Measurements from ENCODE around the gene NANOS3. TPM values are rescaled to one million over a fixed set of nuclear protein-coding genes. Genes with fewer than 3 reads are reported as not detected.

The NANOS3 gene
- total RNA-seq, 1 donor from 2014 or later: not detected

GRCh38 chr19:13899912-13900584 lies 23.1 kb downstream of the NANOS3 start:
- H3K79me2 ChIP-seq (ENCODE audit: low read depth): no peaks in the 10 kb centered on the region
- H3K27ac ChIP-seq: no peak overlapping the region
- H3K4me2 ChIP-seq: no peak overlapping the region
- no peak overlapping the region for H3K4me3 ChIP-seq
- no peaks in the 10 kb centered on the region for H3K9me3 ChIP-seq (ENCODE audit: low read depth)
- H3K4me1 ChIP-seq: no peaks in the 10 kb centered on the region
- Mint-ChIP-seq H3K27ac (no peak overlapping the region), H3K27me3 (ENCODE audit: insufficient read depth, low read depth) (peaks cover 5% of the 10 kb centered on the region), H3K9me3 (no peaks in the 10 kb centered on the region), H3K36me3 (no peaks in the 10 kb centered on the region), H3K4me1 (peaks cover 2% of the 10 kb centered on the region), H3K4me3 (no peak overlapping the region)
- no peaks in the 10 kb centered on the region for H3K36me3 ChIP-seq
- H3F3A ChIP-seq (ENCODE audit: low read depth): no peaks in the 10 kb centered on the region
- no peak for DNase-seq (ENCODE audit: low spot score)
- peaks cover 4% of the 10 kb centered on the region for H3K27me3 ChIP-seq
- no peak overlapping the region for H2AFZ ChIP-seq (replicated peaks)
- TF ChIP-seq EZH2phosphoT487 (IDR thresholded peaks at IDR 0.05) (no peak), EZH2 (IDR thresholded peaks at IDR 0.05) (no peak), CTCF (IDR thresholded peaks at IDR 0.05) (no peak)
- no peak overlapping the region for H3K9ac ChIP-seq
- no peaks in the 10 kb centered on the region for H4K20me1 ChIP-seq (ENCODE audit: low read depth)

GRCh38 chr19:13902993-13903555 lies 26.1 kb downstream of the NANOS3 start:
- Mint-ChIP-seq H3K9me3 (no peaks in the 10 kb centered on the region), H3K27me3 (ENCODE audit: insufficient read depth, low read depth) (peaks cover 2% of the 10 kb centered on the region), H3K27ac (no peak overlapping the region), H3K4me3 (no peak overlapping the region), H3K36me3 (no peaks in the 10 kb centered on the region), H3K4me1 (peaks cover 11% of the 10 kb centered on the region)
- Histone ChIP-seq H3K4me2 (no peak overlapping the region), H3K4me3 (no peak overlapping the region), H3K9ac (no peak overlapping the region), H3K9me3 (ENCODE audit: low read depth) (no peaks in the 10 kb centered on the region), H3K36me3 (no peaks in the 10 kb centered on the region), H3K4me1 (no peaks in the 10 kb centered on the region), H3K27ac (no peak overlapping the region), H2AFZ (replicated peaks) (no peak overlapping the region), H3K27me3 (peaks cover 10% of the 10 kb centered on the region), H3F3A (ENCODE audit: low read depth) (no peaks in the 10 kb centered on the region), H4K20me1 (ENCODE audit: low read depth) (no peaks in the 10 kb centered on the region), H3K79me2 (ENCODE audit: low read depth) (no peaks in the 10 kb centered on the region)
- DNase-seq (ENCODE audit: low spot score): no peak
- TF ChIP-seq CTCF (IDR thresholded peaks at IDR 0.05): peak; percentile 34
- no peak for TF ChIP-seq EZH2phosphoT487 (IDR thresholded peaks at IDR 0.05)

- Histone ChIP-seq H2AFZ (replicated peaks) (peak within 1 kb of the TSS; percentile 85), H3K4me2 (peak within 1 kb of the TSS; percentile 83), H3K9me3 (ENCODE audit: low read depth) (no peaks in the 10 kb centered on the region), H3K4me3 (peak within 1 kb of the TSS; percentile 71), H3K27me3 (peaks cover 10% of the 10 kb centered on the region), H3K27ac (no peak within 1 kb of the TSS), H3F3A (ENCODE audit: low read depth) (no peaks in the 10 kb centered on the region), H3K9ac (no peak within 1 kb of the TSS), H3K79me2 (ENCODE audit: low read depth) (no peaks in the 10 kb centered on the region), H3K4me1 (no peaks in the 10 kb centered on the region), H4K20me1 (ENCODE audit: low read depth) (no peaks in the 10 kb centered on the region), H3K36me3 (no peaks in the 10 kb centered on the region)
- Mint-ChIP-seq H3K4me3 (peak within 1 kb of the TSS; percentile 85), H3K9me3 (no peaks in the 10 kb centered on the region), H3K4me1 (peaks cover 9% of the 10 kb centered on the region), H3K27ac (peak within 1 kb of the TSS; percentile 14), H3K36me3 (peaks cover 6% of the 10 kb centered on the region), H3K27me3 (ENCODE audit: insufficient read depth, low read depth) (no peaks in the 10 kb centered on the region)
- TF ChIP-seq CTCF (IDR thresholded peaks at IDR 0.05): no peak
- no peak for TF ChIP-seq EZH2phosphoT487 (IDR thresholded peaks at IDR 0.05)
- no peak for TF ChIP-seq EZH2 (IDR thresholded peaks at IDR 0.05)
- peak; percentile 95 for DNase-seq (ENCODE audit: low spot score)
These were observed 28.9 kb downstream of the NANOS3 start, which contains the start of the genes BRME1 and CC2D1A for GRCh38 chr19:13905634-13906520. BRME1 (minus strand) TSS chr19:13906117; CDS start chr19:13904892, 1,225 bp downstream. CC2D1A (plus strand) TSS chr19:13906201; CDS start chr19:13906442, 241 bp downstream.

Data from neural progenitor cell (in vitro differentiated cells).